WTC11 (cell line): Measurements from ENCODE around the gene VPS4B. TPM values are rescaled to one million over a fixed set of nuclear protein-coding genes. Genes with fewer than 3 reads are reported as not detected.

Experiments used
- ATAC-seq: fragments of 200-7000 bp; cut with Tn5 transposase; 2 replicates; pipeline ENCODE4 v1.10.0; 2021; ENCODE audit warnings: mild to moderate bottlenecking, moderate library complexity
- CTCF ChIA-PET: fragments of 300-600 bp; sonication (Branson Sonifier 250); formaldehyde crosslinking; loops from one replicate; lab custom pipeline; 2021; ENCODE audit warnings: antibody characterized with exemption; lab: Charles Lee
- POLR2A ChIA-PET: fragments of 350-600 bp; sonication (Branson Sonifier 250); formaldehyde crosslinking; loops from one replicate; lab custom pipeline; 2021; ENCODE audit warnings: antibody characterized with exemption; lab: Charles Lee
- DNase-seq: peaks from one replicate; pipeline ENCODE4 v3.0.0; 2021; ENCODE audit warnings: low spot score
- H3K27ac Mint-ChIP-seq: 2 replicates; pipeline ENCODE4 v1.8.0; 2021; ENCODE audit warnings: mixed read lengths
- H3K27me3 Mint-ChIP-seq: 2 replicates; pipeline ENCODE4 v1.8.0; 2021; ENCODE audit warnings: low read depth, mild to moderate bottlenecking, moderate library complexity, mixed read lengths
- H3K36me3 Mint-ChIP-seq: 2 replicates; pipeline ENCODE4 v1.8.0; 2021; ENCODE audit warnings: mixed read lengths
- H3K4me1 Mint-ChIP-seq: 2 replicates; pipeline ENCODE4 v1.8.0; 2022; ENCODE audit warnings: mixed read lengths
- H3K4me3 Mint-ChIP-seq: 2 replicates; pipeline ENCODE4 v1.8.0; 2021; ENCODE audit warnings: mild to moderate bottlenecking, moderate library complexity, mixed read lengths
- H3K9me3 Mint-ChIP-seq: 2 replicates; pipeline ENCODE4 v1.8.0; 2021; ENCODE audit warnings: mixed read lengths
- ARID4B ChIP-seq: sonication (generic); formaldehyde crosslinking; IDR thresholded peaks from 2 replicates; pipeline ENCODE4 v1.8.0; 2023; ENCODE audit warnings: missing genetic modification reagents, mild to moderate bottlenecking, borderline replicate concordance
- ATF1 ChIP-seq: sonication (generic); formaldehyde crosslinking; IDR thresholded peaks from 2 replicates; pipeline ENCODE4 v1.8.1; 2023; ENCODE audit warnings: mild to moderate bottlenecking, moderate library complexity, missing genetic modification reagents
- ATF2 ChIP-seq: sonication (generic); formaldehyde crosslinking; IDR thresholded peaks from 2 replicates; pipeline ENCODE4 v1.8.1; 2022; ENCODE audit warnings: low read depth, missing genetic modification reagents, borderline replicate concordance
- CBFB ChIP-seq: sonication (generic); formaldehyde crosslinking; IDR thresholded peaks from 2 replicates; pipeline ENCODE4 v1.8.1; 2022; ENCODE audit warnings: mild to moderate bottlenecking, low read depth, missing genetic modification reagents
- FOXP4 ChIP-seq: sonication (generic); formaldehyde crosslinking; IDR thresholded peaks from 2 replicates; pipeline ENCODE4 v1.8.0; 2022; ENCODE audit warnings: mild to moderate bottlenecking, missing genetic modification reagents
- JUN ChIP-seq: sonication (generic); formaldehyde crosslinking; IDR thresholded peaks from 2 replicates; pipeline ENCODE4 v1.8.0; 2023; ENCODE audit warnings: mild to moderate bottlenecking, missing genetic modification reagents
- KAT7 ChIP-seq: sonication (generic); formaldehyde crosslinking; IDR thresholded peaks from 2 replicates; pipeline ENCODE4 v1.8.1; 2023; ENCODE audit warnings: missing genetic modification reagents, mild to moderate bottlenecking, borderline replicate concordance
- MLX ChIP-seq: sonication (generic); formaldehyde crosslinking; IDR thresholded peaks from 2 replicates; pipeline ENCODE4 v1.8.1; 2023; ENCODE audit warnings: mild to moderate bottlenecking, missing genetic modification reagents, moderate library complexity
- RORB ChIP-seq: fragments of 250-450 bp; sonication (Bioruptor Pico); IDR thresholded peaks from 2 replicates; pipeline ENCODE4 v1.9.0; 2021; ENCODE audit warnings: mild to moderate bottlenecking
- SMAD4 ChIP-seq: sonication (generic); formaldehyde crosslinking; IDR thresholded peaks from 2 replicates; pipeline ENCODE4 v1.8.0; 2022; ENCODE audit warnings: mild to moderate bottlenecking, missing genetic modification reagents
- TCF7 ChIP-seq: sonication (generic); formaldehyde crosslinking; IDR thresholded peaks from 2 replicates; pipeline ENCODE4 v1.8.0; 2022; ENCODE audit warnings: mild to moderate bottlenecking, low read depth, missing genetic modification reagents, moderate library complexity
- ZBTB21 ChIP-seq: sonication (generic); formaldehyde crosslinking; IDR thresholded peaks from 2 replicates; pipeline ENCODE4 v1.8.1; 2023; ENCODE audit warnings: mild to moderate bottlenecking, missing genetic modification reagents, borderline replicate concordance
- ZMAT4 ChIP-seq: fragments of 250-450 bp; sonication (Bioruptor Pico); IDR thresholded peaks from 2 replicates; pipeline ENCODE4 v1.9.0; 2021; ENCODE audit warnings: mild to moderate bottlenecking
- ZNF138 ChIP-seq: sonication (generic); formaldehyde crosslinking; conservative IDR thresholded peaks from 2 replicates; pipeline ENCODE4 v1.8.1; 2022; ENCODE audit warnings: mild to moderate bottlenecking, moderate library complexity, missing genetic modification reagents
- ZNF263 ChIP-seq: sonication (generic); formaldehyde crosslinking; IDR thresholded peaks from 2 replicates; pipeline ENCODE4 v1.8.1; 2022; ENCODE audit warnings: low read depth, mild to moderate bottlenecking, moderate library complexity, missing genetic modification reagents
- ZNF317 ChIP-seq: sonication (generic); formaldehyde crosslinking; IDR thresholded peaks from 2 replicates; pipeline ENCODE4 v1.8.1; 2023; ENCODE audit warnings: low read depth, mild to moderate bottlenecking, moderate library complexity, missing genetic modification reagents, borderline replicate concordance
- total RNA-seq: library from RNA; stranded (reverse); gene quantifications from 3 replicates; pipeline ENCODE4 v1.2.3, GENCODE V29; 2021
- TF ChIP-seq, protein P1 (sequence below): sonication (generic); formaldehyde crosslinking; IDR thresholded peaks from 2 replicates; pipeline ENCODE4 v1.8.1; 2023; ENCODE audit warnings: mild to moderate bottlenecking, missing genetic modification reagents
- TF ChIP-seq, protein P2 (sequence below): sonication (generic); formaldehyde crosslinking; IDR thresholded peaks from 2 replicates; pipeline ENCODE4 v1.8.0; 2022; ENCODE audit warnings: mild to moderate bottlenecking, missing genetic modification reagents
- TF ChIP-seq, protein P3 (sequence below): sonication (generic); formaldehyde crosslinking; IDR thresholded peaks from 2 replicates; pipeline ENCODE4 v1.8.1; 2023; ENCODE audit warnings: mild to moderate bottlenecking, moderate library complexity, missing genetic modification reagents

The VPS4B gene
- total RNA-seq, 1 experiment from 2014 or later = 37.8 TPM

- TF ChIP-seq ARID4B (CRISPR knock-in tag) = no peak
- TF ChIP-seq, protein P1, sequence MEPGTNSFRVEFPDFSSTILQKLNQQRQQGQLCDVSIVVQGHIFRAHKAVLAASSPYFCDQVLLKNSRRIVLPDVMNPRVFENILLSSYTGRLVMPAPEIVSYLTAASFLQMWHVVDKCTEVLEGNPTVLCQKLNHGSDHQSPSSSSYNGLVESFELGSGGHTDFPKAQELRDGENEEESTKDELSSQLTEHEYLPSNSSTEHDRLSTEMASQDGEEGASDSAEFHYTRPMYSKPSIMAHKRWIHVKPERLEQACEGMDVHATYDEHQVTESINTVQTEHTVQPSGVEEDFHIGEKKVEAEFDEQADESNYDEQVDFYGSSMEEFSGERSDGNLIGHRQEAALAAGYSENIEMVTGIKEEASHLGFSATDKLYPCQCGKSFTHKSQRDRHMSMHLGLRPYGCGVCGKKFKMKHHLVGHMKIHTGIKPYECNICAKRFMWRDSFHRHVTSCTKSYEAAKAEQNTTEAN (CRISPR knock-in tag) = no peak
- TF ChIP-seq, protein P2, sequence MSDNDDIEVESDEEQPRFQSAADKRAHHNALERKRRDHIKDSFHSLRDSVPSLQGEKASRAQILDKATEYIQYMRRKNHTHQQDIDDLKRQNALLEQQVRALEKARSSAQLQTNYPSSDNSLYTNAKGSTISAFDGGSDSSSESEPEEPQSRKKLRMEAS (CRISPR knock-in tag) = no peak
These were observed 23.0 kb downstream of the VPS4B start (continued) for GRCh38 chr18:63399300-63399699.

- H3K36me3 Mint-ChIP-seq = peaks cover 35% of the 10 kb centered on the region
- no peaks in the 10 kb centered on the region for H3K9me3 Mint-ChIP-seq
- H3K27me3 Mint-ChIP-seq = no peaks in the 10 kb centered on the region
- H3K27ac Mint-ChIP-seq = no peak overlapping the region
- ChIA-PET POLR2A (no interaction called here), CTCF (interaction anchor here (0.6 kb wide), 1 partner anchor 35 kb away, joined by 3 read pairs; no protein-coding TSS in a partner anchor)
- ATAC-seq = no peak
- no peaks in the 10 kb centered on the region for H3K4me1 Mint-ChIP-seq
- no peak overlapping the region for H3K4me3 Mint-ChIP-seq
- TF ChIP-seq RORB (CRISPR knock-in tag) (no peak), MLX (CRISPR knock-in tag) (no peak), ATF2 (CRISPR knock-in tag) (no peak), ZNF138 (CRISPR knock-in tag) (no peak)
- no peak for DNase-seq
These were observed 24.9 kb downstream of the VPS4B start for GRCh38 chr18:63397349-63397748.

GRCh38 chr18:63395503-63395902 is 26.8 kb downstream of the VPS4B start:
- ChIA-PET POLR2A (no interaction called here), CTCF (interaction anchor here (1.1 kb wide), 1 partner anchor 44 kb away, joined by 3 read pairs; no protein-coding TSS in a partner anchor)
- no peaks in the 10 kb centered on the region for H3K27me3 Mint-ChIP-seq
- no peak overlapping the region for H3K27ac Mint-ChIP-seq
- H3K4me3 Mint-ChIP-seq = no peak overlapping the region
- no peak for DNase-seq
- peaks cover 39% of the 10 kb centered on the region for H3K36me3 Mint-ChIP-seq
- ATAC-seq = no peak
- H3K9me3 Mint-ChIP-seq = no peaks in the 10 kb centered on the region
- no peaks in the 10 kb centered on the region for H3K4me1 Mint-ChIP-seq
- TF ChIP-seq ZNF263 (no peak), ATF1 (CRISPR knock-in tag) (no peak), CBFB (CRISPR knock-in tag) (no peak), SMAD4 (CRISPR knock-in tag) (no peak), ZMAT4 (CRISPR knock-in tag) (no peak), JUN (CRISPR knock-in tag) (no peak), TCF7 (CRISPR knock-in tag) (no peak), ZNF317 (CRISPR knock-in tag) (no peak), KAT7 (no peak), ZBTB21 (no peak), FOXP4 (CRISPR knock-in tag) (no peak)
- TF ChIP-seq, protein P1 (CRISPR knock-in tag) = no peak
- TF ChIP-seq, protein P3, sequence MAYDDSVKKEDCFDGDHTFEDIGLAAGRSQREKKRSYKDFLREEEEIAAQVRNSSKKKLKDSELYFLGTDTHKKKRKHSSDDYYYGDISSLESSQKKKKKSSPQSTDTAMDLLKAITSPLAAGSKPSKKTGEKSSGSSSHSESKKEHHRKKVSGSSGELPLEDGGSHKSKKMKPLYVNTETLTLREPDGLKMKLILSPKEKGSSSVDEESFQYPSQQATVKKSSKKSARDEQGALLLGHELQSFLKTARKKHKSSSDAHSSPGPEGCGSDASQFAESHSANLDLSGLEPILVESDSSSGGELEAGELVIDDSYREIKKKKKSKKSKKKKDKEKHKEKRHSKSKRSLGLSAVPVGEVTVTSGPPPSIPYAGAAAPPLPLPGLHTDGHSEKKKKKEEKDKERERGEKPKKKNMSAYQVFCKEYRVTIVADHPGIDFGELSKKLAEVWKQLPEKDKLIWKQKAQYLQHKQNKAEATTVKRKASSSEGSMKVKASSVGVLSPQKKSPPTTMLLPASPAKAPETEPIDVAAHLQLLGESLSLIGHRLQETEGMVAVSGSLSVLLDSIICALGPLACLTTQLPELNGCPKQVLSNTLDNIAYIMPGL (CRISPR knock-in tag) = no peak
